ENCODE results near the gene C14orf132. TPM values are rescaled to one million over a fixed set of nuclear protein-coding genes. Genes with fewer than 3 reads are reported as not detected.

Gene C14orf132
- total and polyA plus RNA-seq, 3 donors from 2014 or later: 1.4 to 8.4 (median 2.5) TPM

- Histone ChIP-seq H3K27ac (no peak overlapping the region), H3K4me3 (no peak overlapping the region), H3K27me3 (no peaks in the 10 kb centered on the region), H3K4me1 (no peaks in the 10 kb centered on the region), H3K36me3 (ENCODE audit: low read depth, missing control alignments) (no peaks in the 10 kb centered on the region), H3K9me3 (no peaks in the 10 kb centered on the region)
- DNase-seq: no peak
- intact Hi-C loops (cut with DNase I; ENCODE audit: low total_unique reads): no loop called here
- TF ChIP-seq POLR2A (IDR thresholded peaks at IDR 0.05): no peak
- 19 to 23% methylated on average over 3 to 7 of the region's 7 CpGs for WGBS, 2 donors
Observed at GRCh38 chr14:96037891-96038557, 1.1 kb upstream of the C14orf132 start.

- Histone ChIP-seq H3K27ac (no peak overlapping the region), H3K27me3 (no peaks in the 10 kb centered on the region), H3K36me3 (ENCODE audit: low read depth, missing control alignments) (no peaks in the 10 kb centered on the region), H3K4me3 (peak overlapping the region; percentile 59 to 71), H3K9me3 (no peaks in the 10 kb centered on the region), H3K4me1 (no peaks in the 10 kb centered on the region)
- no peak for DNase-seq
- intact Hi-C loops (cut with DNase I; ENCODE audit: low total_unique reads): no loop called here
- TF ChIP-seq POLR2A (IDR thresholded peaks at IDR 0.05): no peak
- TF ChIP-seq CTCF (IDR thresholded peaks at IDR 0.05): no peak
- 19 to 23% methylated on average over 9 to 10 of the region's 10 CpGs for WGBS, 2 donors
Observed at GRCh38 chr14:96038558-96038919, 623 bp upstream of the C14orf132 start.

- Histone ChIP-seq H3K4me1 (no peaks in the 10 kb centered on the region), H3K36me3 (ENCODE audit: low read depth, missing control alignments) (no peaks in the 10 kb centered on the region), H3K4me3 (peak overlapping the region; percentile 59 to 71), H3K27me3 (no peaks in the 10 kb centered on the region), H3K27ac (peak overlapping the region in 1 of 2 donors; percentile 60), H3K9me3 (no peaks in the 10 kb centered on the region)
- WGBS, 2 donors: 1% methylated on average over 48 to 56 of the region's 56 CpGs
- DNase-seq: no peak
- intact Hi-C loops (cut with DNase I; ENCODE audit: low total_unique reads): no loop called here
- TF ChIP-seq CTCF (IDR thresholded peaks at IDR 0.05): no peak
- no peak for TF ChIP-seq POLR2A (IDR thresholded peaks at IDR 0.05)
Observed at GRCh38 chr14:96039633-96040311, 610 bp downstream of the C14orf132 start.

- intact Hi-C loops (cut with DNase I; ENCODE audit: low total_unique reads): no loop called here
- no peak for DNase-seq
- Histone ChIP-seq H3K27ac (no peak overlapping the region), H3K9me3 (no peaks in the 10 kb centered on the region), H3K27me3 (no peaks in the 10 kb centered on the region), H3K36me3 (ENCODE audit: low read depth, missing control alignments) (no peaks in the 10 kb centered on the region), H3K4me3 (no peak overlapping the region), H3K4me1 (no peaks in the 10 kb centered on the region)
- TF ChIP-seq POLR2A (IDR thresholded peaks at IDR 0.05) (no peak), CTCF (IDR thresholded peaks at IDR 0.05) (no peak)
- 71 to 77% methylated on average over 9 of the region's 9 CpGs for WGBS, 2 donors
Observed at GRCh38 chr14:96040828-96041371, 1.7 kb downstream of the C14orf132 start.

GRCh38 chr14:96042248-96042930 lies 3.2 kb downstream of the C14orf132 start:
- intact Hi-C loops (cut with DNase I; ENCODE audit: low total_unique reads): no loop called here
- no peaks in the 10 kb centered on the region for H3K9me3 ChIP-seq
- no peaks in the 10 kb centered on the region for H3K27me3 ChIP-seq
- H3K4me3 ChIP-seq: no peak overlapping the region
- WGBS, 2 donors: 69 to 86% methylated on average over 4 of the region's 4 CpGs
- H3K4me1 ChIP-seq: no peaks in the 10 kb centered on the region
- no peaks in the 10 kb centered on the region for H3K36me3 ChIP-seq (ENCODE audit: low read depth, missing control alignments)
- no peak for DNase-seq
- TF ChIP-seq POLR2A (IDR thresholded peaks at IDR 0.05) (no peak), CTCF (IDR thresholded peaks at IDR 0.05) (no peak)
- no peak overlapping the region for H3K27ac ChIP-seq

Measured in testis (tissue), 3 donors.